Transverse colon (tissue), 4 donors: ENCODE measurements around the gene NEK6.

ENCODE experiments used
- EP300 ChIP-seq: sonication (generic); formaldehyde crosslinking; IDR thresholded peaks from one replicate; pipeline ENCODE4 v1.6.1; 2017; ENCODE audit warnings: antibody characterized with exemption, low read depth
- POLR2A ChIP-seq: fragments of 450-650 bp; IDR thresholded peaks from one replicate; pipeline ENCODE4 v1.6.1; 2016; ENCODE audit warnings: antibody characterized with exemption, mild to moderate bottlenecking, moderate library complexity
- POLR2AphosphoS5 ChIP-seq, 3 donors: sonication (generic); formaldehyde crosslinking; IDR thresholded peaks; one replicate each; pipeline ENCODE4 v1.6.1; 2016; ENCODE audit warnings: antibody characterized with exemption in 3 of 3
- TF ChIP-seq, protein P1 (sequence below), 5 experiments: fragments of 200-600 bp in 3 of 5; fragments of 450-650 bp in 2 of 5; sonication (generic) in 3 of 5; IDR thresholded peaks; 1 replicate in 2 of 5; 2 replicates in 3 of 5; pipeline ENCODE4 v1.5.1; 2016 to 2017; ENCODE audit warnings: antibody characterized with exemption in 5 of 5, inconsistent platforms in 3 of 5, mild to moderate bottlenecking in 2 of 5, moderate library complexity in 1 of 5

DNA sequence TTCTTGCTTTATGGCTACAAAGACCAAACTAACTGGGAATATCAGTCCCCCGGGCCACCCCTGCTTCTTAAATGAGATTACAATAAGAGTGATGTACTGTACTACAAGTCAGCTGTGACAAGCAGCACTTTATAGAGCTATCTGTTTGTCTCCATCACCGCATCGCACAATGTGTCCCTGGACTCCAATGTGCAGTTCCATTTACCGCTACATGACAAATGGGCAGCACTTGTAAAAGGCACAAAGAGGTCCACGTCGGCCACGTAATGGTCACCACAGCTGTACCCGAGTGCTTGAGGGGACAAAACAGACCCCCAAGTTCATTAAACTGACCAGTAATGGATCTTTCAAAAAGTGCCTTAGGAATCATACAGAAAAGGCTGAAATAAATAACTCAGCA is 103.4 kb downstream of the NEK6 start:
- no peak for TF ChIP-seq POLR2A
- TF ChIP-seq, protein P1, sequence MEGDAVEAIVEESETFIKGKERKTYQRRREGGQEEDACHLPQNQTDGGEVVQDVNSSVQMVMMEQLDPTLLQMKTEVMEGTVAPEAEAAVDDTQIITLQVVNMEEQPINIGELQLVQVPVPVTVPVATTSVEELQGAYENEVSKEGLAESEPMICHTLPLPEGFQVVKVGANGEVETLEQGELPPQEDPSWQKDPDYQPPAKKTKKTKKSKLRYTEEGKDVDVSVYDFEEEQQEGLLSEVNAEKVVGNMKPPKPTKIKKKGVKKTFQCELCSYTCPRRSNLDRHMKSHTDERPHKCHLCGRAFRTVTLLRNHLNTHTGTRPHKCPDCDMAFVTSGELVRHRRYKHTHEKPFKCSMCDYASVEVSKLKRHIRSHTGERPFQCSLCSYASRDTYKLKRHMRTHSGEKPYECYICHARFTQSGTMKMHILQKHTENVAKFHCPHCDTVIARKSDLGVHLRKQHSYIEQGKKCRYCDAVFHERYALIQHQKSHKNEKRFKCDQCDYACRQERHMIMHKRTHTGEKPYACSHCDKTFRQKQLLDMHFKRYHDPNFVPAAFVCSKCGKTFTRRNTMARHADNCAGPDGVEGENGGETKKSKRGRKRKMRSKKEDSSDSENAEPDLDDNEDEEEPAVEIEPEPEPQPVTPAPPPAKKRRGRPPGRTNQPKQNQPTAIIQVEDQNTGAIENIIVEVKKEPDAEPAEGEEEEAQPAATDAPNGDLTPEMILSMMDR (IDR thresholded peaks at IDR 0.05) = no peak
- no peak for TF ChIP-seq EP300
- TF ChIP-seq POLR2AphosphoS5 (IDR thresholded peaks at IDR 0.05) = no peak
